ENCODE results near the gene TMEM260. TPM values are rescaled to one million over a fixed set of nuclear protein-coding genes. Genes with fewer than 3 reads are reported as not detected.

TMEM260 gene
- total RNA-seq (2014; rRNA removed; shearing (Covaris generic)): 12.8 and 14.4 TPM in 2 replicates
- 28.9 and 34.1 TPM in 2 replicates for polyA plus RNA-seq (2014; cell fraction: nucleus; rRNA removed)

- DNase-seq (ENCODE audit: extremely low read depth, low read depth): peak; percentile 89
Measured at GRCh38 chr14:56579345-56580220, at the start of gene TMEM260. Gene TMEM260 (plus strand): TSS chr14:56579798. CDS start chr14:56579915, 117 bp downstream.

GRCh38 chr14:56532546-56532945, 47.1 kb upstream of the TMEM260 start:
- no peak for DNase-seq (ENCODE audit: extremely low read depth, low read depth)

GRCh38 chr14:56534656-56535055, 44.9 kb upstream of the TMEM260 start:
- DNase-seq (ENCODE audit: extremely low read depth, low read depth): no peak

GRCh38 chr14:56539862-56540261, 39.7 kb upstream of the TMEM260 start:
- DNase-seq (ENCODE audit: extremely low read depth, low read depth): no peak

GRCh38 chr14:56543436-56543835, 36.2 kb upstream of the TMEM260 start:
- DNase-seq (ENCODE audit: extremely low read depth, low read depth): no peak

GRCh38 chr14:56549721-56550120, 29.9 kb upstream of the TMEM260 start:
- DNase-seq (ENCODE audit: extremely low read depth, low read depth): no peak

- no peak for DNase-seq (ENCODE audit: extremely low read depth, low read depth)
Measured at GRCh38 chr14:56552615-56553014, 27.0 kb upstream of the TMEM260 start.

- DNase-seq (ENCODE audit: extremely low read depth, low read depth): no peak
Measured at GRCh38 chr14:56554301-56554700, 25.3 kb upstream of the TMEM260 start.

GRCh38 chr14:56555921-56556570, 23.6 kb upstream of the TMEM260 start:
- DNase-seq (ENCODE audit: extremely low read depth, low read depth): peak; percentile 59

- no peak for DNase-seq (ENCODE audit: extremely low read depth, low read depth)
Measured at GRCh38 chr14:56559182-56559581, 20.4 kb upstream of the TMEM260 start.

GRCh38 chr14:56561606-56562005, 18.0 kb upstream of the TMEM260 start:
- DNase-seq (ENCODE audit: extremely low read depth, low read depth): no peak

GRCh38 chr14:56562883-56563282, 16.7 kb upstream of the TMEM260 start:
- no peak for DNase-seq (ENCODE audit: extremely low read depth, low read depth)

GRCh38 chr14:56569174-56569573, 10.4 kb upstream of the TMEM260 start:
- DNase-seq (ENCODE audit: extremely low read depth, low read depth): no peak

GRCh38 chr14:56570295-56570694, 9.3 kb upstream of the TMEM260 start:
- DNase-seq (ENCODE audit: extremely low read depth, low read depth): no peak

- DNase-seq (ENCODE audit: extremely low read depth, low read depth): no peak
Measured at GRCh38 chr14:56580221-56580711, 668 bp downstream of the TMEM260 start.

GRCh38 chr14:56581041-56581727, 1.6 kb downstream of the TMEM260 start:
- DNase-seq (ENCODE audit: extremely low read depth, low read depth): no peak

- DNase-seq (ENCODE audit: extremely low read depth, low read depth): no peak
Measured at GRCh38 chr14:56585461-56586084, 6.0 kb downstream of the TMEM260 start.

- no peak for DNase-seq (ENCODE audit: extremely low read depth, low read depth)
Measured at GRCh38 chr14:56587701-56588100, 8.1 kb downstream of the TMEM260 start.

- no peak for DNase-seq (ENCODE audit: extremely low read depth, low read depth)
Measured at GRCh38 chr14:56590535-56590960, 10.9 kb downstream of the TMEM260 start.

- DNase-seq (ENCODE audit: extremely low read depth, low read depth): no peak
Measured at GRCh38 chr14:56592746-56593544, 13.3 kb downstream of the TMEM260 start.
